Midbrain (tissue), 1 donor: ENCODE data around the gene EPAS1.

Experiments used
- DNase-seq: peaks from one replicate; lab custom pipeline; 2025; lab: John Stamatoyannopoulos, UW

The EPAS1 gene

DNA sequence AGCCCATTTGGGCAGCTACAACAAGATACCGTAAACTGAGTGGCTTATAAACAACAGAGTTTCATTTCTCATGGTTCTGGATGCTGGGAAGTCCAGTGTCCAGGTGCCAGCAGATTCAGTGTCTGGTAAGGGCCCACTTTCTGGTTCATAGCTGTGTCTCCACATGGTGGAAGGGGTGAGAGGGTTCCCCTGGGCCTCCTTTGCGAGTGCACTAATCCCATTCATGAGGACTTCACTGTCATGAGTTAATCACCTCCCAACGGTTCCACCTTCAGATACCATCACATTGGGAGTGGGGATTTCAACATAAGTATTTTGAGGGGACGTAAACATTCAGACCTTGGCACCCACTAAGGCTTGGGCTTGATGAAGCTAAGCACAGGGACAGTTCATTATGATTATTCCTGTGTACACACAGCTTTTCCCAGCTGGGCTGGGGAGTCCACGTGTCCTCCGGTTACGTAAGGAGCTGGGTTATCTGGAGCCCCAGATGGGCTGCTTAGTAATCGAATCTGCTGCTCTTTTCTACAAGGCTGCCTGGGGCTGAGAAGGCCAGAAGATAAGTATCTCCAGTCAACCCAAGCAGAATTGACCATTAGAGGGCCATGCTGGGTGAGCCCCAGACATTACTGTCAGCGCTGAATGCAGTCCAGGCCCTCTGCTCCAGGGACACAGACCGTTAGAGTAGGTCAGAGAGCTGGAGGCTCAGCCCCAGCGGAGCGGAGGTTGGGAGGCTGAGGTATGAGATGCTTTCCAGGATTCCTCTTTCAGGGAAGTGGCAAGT is 42.7 kb downstream of the EPAS1 start:
- DNase-seq, result no peak

DNA sequence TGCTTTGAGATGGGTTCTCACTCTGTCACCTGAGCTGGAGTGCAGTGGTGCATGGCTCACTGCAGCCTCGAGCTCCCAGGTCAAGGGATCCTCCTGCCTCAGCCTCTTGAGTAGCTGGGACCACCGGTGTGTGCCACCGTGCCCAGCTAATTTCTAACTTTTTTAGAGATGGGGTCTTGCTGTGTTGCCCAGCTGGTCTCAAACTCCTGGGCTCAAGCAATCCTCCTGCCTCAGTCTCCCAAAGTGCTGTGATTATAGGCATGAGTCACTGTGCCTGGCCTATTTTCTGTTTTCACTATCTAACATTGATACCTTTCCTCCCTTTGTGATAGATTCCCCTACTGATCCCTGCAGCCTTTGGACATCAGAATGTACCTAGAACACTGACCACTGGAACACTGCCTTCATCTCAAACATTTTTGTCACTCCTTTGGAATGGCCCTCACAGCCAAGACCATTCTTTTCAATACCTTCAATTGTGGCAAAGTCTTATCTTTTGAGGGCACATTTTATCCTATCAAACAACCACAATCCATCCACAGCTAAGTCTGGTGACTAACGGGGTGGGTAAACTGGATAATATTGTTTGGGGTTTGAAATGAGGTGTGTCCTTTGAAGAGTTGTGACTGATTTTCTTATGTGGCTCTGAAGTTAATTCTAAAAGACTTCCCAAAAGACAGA is 43.7 kb downstream of the EPAS1 start:
- no peak for DNase-seq

DNA sequence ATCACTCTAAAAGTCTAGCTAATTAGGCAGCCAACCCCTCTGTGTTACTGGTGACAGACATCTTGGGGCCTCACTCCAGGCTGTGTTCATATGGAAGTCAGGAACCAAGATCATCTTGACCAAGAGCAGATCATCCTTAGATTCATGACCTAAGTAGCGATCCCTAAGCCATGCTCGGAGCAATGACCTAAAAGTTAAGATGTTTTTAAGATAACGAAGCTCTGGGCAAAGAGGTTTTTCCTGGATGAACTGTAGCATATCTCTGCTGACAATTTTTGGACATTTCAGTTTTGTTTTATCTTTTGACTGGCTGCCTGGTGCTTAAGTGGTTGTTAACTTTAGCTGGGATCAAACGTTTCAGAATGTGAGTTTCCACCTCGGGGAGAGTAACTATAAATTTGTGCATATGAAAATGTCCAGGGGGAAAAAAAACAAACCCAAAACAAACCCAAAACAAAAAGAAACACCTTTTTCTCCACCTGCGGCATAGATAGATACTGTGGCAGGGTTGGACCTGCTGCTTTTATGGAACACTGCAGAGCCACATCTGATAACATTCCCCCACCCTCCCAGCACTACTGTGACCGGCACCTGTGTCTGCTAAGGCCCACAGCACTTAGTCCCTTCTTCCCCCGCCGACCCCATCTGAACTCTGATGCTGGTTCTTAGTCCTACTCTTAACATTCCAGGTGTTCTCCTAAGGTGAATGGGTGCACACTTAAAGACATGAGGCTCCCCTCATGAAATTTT is 45.5 kb downstream of the EPAS1 start:
- no peak for DNase-seq

DNA sequence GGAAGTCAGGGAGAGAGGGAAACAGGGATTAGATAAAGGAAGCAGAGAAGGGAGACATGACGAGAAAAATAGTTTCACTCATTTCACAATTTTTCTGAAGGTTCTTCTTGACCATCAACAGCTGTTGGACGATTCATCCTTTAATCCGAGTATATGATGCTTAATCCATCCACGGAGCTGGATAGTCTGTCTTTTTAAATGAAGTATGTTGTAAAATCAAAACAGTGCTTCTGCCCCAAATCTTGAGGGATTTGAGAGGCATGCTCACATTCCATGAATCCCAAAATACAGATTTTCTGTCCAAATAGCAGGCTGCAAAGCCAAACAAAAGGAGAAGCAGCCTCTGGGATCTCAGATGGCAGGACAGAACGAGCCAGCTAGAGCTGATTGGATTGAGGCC is 47.5 kb downstream of the EPAS1 start:
- no peak for DNase-seq

DNA sequence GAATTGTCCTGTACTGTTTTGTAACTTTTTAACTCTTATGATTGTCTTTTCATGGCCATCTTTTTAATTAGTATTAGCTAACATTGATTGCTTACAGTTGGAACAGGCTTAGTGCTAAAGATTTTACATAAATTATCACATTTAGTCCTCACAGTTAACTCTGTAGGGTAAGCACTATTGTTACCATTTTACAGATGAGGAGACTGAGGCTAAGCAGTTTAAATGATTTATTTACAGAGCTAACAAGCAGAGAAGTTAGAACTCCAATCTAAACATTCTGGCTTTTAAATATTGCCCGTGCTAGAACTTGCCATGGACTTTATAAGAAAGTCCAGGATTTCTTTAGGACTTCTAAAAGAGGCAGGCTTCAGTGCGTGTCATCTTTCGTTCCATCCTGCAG is 48.6 kb downstream of the EPAS1 start:
- no peak for DNase-seq

DNA sequence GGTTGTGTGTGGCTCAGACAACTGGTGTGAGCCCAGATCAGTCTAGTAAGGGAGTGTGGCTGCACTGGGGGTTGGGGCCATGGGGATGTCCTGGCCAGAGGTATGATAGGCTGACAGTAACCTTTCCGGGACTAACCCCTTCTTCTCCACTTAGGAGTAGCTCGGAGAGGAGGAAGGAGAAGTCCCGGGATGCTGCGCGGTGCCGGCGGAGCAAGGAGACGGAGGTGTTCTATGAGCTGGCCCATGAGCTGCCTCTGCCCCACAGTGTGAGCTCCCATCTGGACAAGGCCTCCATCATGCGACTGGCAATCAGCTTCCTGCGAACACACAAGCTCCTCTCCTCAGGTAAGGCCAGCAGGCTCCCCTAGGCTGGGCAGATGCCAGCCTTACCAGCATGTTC is 49.5 kb downstream of the EPAS1 start:
- no peak for DNase-seq

DNA sequence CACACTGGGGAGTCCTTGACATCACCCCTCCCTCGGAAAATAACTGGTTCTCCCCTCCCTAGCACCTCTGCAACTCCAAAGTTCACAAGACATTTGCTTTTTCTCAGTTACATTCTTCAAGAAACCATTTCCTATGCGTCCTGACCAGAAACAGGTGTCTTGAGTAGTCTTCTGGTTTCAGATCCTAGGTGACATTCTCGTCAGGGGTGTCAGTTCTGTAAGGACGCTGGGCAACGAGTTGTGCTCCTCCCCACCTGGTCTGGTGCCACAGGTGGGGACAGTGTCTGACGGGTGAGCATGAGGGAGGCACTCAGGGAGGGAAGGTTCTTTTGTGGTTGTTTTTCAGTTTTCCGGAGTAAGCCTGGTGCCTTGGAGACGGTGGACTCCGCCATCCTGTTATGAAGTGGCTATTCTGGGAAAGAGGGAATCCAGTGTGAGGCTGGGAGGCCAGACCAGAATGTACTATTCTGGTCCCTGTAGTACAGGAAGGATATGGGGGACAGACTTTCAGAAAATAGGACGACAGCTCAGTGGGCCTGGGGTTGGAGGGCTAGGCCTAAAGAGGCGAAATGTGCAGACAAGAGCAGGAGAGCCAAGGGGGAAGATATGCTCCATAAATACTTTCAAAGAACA is 50.6 kb downstream of the EPAS1 start:
- no peak for DNase-seq

DNA sequence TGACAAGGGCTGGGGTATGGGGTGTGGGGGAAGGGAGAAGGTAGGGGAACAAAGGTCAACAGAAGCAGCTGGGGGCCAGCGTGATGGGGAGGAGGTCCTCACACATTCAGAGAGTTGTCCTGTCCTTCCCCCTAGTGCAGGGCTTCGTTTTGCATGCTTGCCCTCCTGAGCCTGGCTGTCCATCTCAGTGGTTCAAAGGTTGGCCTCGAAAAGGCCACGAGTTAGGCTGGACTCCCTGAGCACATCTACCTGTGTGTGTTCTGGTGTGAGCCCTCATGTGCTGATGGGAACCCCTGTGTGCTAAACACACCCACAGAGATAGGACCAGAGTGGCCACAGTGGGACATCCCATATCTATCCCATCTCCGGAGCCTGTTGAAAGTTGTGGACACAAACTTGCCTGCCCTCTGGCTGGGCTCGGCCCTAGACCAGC is 51.9 kb downstream of the EPAS1 start:
- DNase-seq, result no peak

DNA sequence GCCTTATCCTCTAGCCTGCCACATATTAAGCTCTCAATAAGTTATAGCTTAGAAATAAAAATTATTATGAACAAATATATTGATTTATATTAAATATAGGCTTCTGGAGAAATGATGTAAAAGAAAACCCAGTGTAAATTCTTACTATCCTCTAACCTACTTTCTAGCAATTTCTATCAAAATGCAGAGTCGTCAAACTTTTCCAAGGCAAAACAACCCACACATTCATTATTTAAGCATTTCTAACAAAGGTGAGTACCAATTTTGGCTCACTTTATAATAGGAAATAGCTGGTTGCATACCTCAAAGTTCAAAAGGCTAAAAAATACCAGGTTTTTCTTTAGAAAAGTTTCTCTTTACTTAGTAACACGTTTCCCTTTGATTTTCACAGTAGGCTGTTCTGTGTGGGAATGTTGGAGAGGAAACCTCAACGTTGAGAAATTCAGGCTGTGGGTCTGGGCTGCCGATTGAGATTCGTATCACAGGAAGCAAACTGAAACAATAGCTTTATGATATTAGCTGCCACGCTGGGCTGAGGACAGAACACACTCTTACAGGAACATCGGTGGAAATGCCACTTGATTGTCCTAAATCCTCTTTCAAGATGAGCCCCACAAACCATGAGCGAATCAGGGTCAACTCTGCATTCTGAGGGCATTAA is 53.0 kb downstream of the EPAS1 start:
- no peak for DNase-seq

DNA sequence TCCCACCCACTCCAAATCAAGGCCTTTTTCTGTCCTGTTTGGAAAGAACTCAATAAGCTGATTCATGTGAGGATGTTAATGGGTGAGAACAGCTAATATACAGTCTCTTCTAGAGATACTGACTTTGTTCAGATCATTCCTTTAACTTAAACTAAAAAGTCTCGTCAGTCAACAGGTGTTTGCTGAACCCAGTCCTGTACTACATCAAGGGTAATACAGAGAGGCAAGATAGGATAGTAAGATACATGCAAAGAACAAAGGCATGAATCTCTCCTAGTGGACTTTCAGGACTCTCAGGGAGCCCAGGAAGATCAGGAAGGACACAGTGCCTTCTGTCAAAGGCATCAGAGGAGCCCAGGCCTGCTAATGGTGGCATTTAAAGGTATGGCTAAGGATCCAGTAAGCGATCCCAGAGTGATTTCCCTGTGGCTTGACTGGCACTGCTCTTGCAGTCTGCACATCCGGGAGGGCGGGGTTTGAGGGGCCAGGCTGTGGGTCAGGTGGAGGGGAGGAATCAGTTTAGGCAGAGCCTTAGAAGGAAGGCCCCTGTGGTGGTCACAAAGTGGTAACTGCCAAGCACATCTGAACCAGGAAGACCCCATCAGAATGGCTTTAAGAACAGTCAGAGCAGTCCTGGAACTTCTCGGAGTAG is 54.0 kb downstream of the EPAS1 start:
- no peak for DNase-seq

DNA sequence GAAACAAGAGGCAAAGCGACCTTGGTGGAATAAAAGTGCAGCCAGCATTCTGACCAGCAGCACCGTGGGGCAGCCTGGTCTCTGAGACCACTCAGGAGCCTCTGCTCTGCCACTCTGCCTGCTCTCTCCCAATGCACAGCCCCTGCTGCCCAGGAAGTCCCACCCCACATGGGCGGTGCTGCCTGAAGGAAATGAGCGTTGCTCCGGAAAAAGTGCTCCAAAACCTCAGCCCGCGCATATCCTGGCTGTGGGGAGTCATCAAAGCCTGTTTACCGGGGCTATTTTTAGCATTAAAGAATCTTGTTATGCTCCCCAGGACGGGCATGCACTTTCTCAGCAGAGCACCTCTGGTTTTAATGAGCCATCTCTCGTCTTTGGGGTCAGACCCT is 54.5 kb downstream of the EPAS1 start:
- no peak for DNase-seq

DNA sequence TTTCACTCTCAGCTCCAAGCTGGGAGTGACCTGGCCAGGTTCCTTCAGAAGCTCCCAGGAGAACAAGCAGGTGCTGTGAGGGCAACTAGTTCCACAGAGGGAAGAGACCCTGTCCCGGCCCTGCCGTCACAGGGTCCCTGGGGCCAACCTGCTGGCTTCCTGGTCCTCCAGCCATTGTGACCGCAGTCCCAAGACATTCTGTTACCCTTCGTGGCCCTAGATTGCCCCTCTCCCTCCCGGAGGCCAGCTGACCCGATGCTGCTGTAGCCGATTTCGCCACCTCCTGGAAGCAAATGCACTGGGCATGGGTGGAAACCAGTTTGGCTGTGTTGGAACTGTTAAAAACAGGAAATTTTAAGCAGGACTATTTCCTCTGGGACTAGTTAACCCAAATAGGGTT is 55.4 kb downstream of the EPAS1 start:
- DNase-seq, result no peak

DNA sequence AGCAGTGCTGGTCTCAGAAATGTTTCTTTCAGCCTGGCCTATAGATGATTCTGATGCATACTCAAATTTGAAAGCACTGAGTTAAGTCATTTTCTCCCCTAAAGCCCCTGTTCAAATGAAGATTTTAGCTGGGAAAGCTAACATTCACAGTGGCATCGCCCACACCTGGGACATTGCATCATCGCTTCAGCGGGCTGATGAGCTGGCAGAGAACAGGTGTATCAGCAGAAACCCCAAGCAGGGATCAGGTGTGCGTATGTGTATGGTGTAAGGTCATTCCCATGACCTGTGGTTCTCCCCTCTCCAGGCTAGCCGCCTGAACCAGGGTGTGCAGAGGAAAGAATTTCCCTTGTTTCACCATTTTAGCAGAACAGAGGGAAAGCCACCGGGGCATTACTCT is 56.3 kb downstream of the EPAS1 start:
- DNase-seq, result no peak

DNA sequence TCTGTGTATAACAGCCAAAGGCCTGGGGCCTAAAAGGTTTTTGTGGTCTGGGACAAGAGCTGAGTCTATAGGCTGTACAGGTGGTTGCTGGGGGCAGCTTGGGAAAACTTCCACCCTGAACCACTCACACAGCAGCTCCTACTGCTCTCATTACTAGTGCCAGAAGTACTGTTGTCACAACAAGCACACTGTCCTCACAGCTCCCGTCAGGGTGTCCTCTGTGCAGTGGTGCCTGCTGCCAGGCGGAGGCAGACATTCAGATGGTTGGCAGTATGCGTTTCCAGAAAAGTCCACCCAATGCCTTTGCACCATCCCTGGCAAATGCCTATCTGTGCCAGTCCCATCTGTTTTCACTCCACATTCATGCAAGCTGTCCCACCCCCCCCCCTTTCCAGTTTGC is 58.5 kb downstream of the EPAS1 start:
- no peak for DNase-seq

DNA sequence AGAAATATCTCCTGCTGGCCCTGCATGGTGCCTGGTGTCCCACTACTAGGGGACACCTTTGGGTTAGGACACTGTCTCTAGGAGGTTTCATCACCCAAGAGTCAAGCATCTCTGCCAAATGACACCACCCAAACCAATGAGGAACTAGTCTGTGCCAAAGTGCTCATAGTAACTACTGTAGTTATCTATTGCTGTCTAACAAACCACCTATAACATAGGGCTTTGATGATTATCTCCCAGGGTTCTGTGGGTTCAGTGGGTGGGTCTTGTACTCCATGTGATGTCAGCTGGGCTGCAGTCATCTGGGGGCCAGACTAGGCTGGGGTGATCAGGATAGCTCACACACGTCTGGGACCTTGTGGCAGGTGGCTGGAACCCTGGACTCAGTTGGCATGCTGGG is 59.8 kb downstream of the EPAS1 start:
- no peak for DNase-seq

DNA sequence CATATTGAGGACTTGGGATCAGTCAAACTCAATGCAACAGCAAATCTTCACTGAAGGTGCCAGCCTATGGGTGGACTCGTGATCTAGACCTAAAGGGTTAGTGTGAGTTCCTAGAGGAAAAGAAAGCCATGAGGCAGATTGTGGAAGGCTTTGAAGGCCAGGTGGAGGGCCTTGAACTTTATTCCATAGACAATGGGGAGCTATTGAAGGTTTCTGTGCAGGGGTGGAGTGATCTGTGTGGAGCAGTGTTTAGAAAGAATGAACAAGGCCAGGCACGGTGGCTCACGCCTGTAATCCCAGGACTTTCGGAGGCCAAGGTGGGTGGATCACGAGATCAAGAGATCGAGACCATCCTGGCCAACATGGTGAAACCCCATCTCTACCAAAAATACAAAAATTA is 61.5 kb downstream of the EPAS1 start:
- no peak for DNase-seq

DNA sequence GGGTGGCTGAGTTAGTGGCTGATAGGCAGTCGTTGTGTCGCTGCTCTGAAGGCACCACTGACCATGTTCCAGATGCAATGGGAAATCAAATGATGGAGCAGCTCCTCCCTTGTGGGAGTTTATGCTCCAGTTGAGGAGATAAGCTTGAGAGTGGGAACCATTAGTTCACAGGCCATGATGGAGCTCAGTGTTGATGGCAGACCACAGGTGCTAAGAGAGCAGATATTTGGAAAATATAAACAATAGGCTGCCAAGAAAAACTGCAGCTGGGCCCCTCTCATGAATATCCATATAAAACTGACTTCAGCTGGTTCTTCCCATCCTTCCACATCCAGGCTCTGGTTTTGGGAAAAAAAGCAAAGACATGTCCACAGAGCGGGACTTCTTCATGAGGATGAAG is 63.1 kb downstream of the EPAS1 start:
- DNase-seq, result no peak

DNA sequence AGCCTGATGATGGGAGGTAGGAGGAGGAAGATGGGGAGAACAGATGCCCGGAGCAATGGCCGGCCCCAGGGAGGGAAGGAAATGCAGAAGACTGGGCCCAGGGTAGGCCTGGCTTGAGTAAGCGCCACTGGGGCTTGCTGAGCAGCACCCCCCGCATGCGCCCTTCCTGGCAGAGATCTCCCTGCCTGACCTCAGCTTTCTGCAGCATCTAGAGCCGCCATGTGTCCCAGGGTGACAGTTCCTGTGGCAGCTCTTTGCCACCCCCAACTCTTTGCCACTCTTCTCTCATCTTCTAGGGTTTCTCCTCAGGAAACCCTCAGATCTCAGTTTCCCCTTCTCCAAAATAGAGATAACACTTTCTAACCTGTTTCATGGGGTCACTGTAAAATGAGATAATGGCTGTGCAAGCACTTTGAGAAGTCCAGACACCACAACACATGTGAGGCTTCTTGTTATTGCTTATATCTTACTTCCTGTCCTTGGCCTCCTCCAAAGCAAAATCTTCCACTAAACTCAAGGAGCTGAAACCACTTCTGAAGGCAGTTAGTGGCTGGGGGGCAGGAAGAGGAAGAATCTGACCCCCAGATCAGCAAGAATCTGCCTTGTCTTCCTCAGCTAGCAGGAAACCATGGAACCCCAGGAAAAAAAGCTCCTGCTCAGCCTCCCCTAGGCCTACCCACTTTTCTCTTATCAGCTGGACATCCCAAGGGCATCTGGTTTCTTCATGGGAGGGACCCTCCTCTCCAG is 64.9 kb downstream of the EPAS1 start:
- DNase-seq, result no peak

DNA sequence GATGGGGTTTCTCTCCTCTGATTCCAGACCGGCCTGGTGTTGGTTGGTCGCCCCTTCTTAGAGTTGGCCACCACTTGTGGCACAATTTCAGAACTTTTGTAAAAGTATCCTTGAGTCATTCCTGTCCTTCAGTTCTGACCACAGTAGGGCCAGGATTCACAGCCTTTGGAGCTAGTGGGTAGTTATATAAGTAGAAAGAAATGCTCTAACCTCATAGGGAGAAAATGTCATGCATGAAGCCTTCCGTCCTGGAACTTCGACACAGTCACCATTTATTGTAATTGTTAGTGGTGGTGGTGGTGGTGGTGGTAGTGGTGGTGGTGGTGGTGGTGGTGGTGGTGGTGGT is 65.4 kb downstream of the EPAS1 start:
- no peak for DNase-seq

DNA sequence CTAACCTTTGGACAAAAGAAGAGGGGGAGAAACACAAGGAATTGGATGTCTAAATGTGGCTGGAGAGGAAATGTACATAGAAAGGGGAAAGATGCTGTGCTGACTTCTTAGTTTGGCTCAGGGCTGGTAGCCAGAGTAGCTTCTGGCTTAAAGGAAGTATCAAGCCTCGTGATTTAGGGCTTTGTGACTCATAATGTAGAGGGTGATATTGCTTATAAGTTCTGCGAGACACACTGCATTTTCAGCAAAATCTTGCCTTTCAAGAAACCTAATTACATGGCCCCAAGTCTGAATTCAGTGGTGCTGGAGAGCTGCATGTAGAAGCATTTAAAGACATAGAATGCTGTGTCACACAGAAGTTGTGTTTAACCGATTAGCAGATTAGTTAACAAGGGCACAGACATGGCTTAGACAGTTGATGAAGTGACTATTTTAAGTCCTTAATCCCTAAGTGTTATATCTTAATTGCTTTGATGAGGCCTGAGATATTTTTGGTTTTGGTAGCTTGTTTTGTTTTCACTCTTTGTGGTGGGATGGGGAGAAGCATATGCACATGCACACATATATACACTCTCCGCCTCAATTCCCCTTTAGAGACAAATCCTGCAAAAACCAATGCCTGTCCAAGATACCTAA is 66.4 kb downstream of the EPAS1 start:
- no peak for DNase-seq
